Adipose tissue (tissue), 3 donors: ENCODE measurements around the gene ATMIN. TPM values are rescaled to one million over a fixed set of nuclear protein-coding genes. Genes with fewer than 3 reads are reported as not detected.

ENCODE experiments used
- H3K27ac ChIP-seq: one replicate; pipeline ENCODE4 v1.5.1; 2013; ENCODE audit warnings: low read depth, low read length
- WGBS, 3 donors: extraction: QIAGEN DNeasy Blood & Tissue Kit; methylation state at CpG; one replicate each; pipeline ENCODE4 v1.1.7; 2013; 5-methylcytosine and 5-hydroxymethylcytosine counted together
- polyA plus RNA-seq, 3 donors: library from polyadenylated mRNA; stranded (reverse); fragments of 200-250 nt; gene quantifications; one replicate each; pipeline ENCODE4 v1.2.3, GENCODE V29; 2013
- donor health status: healthy with polysubstance abuse.
- donor health status: Bipolar disorder and iron deficiency.
- donor health status: healthy.

ATMIN gene
- 10 to 100 TPM in 2 of 3 donors, 1 to 10 TPM in 1; 8.5 to 17.2 (median 12.9) TPM for polyA plus RNA-seq

DNA sequence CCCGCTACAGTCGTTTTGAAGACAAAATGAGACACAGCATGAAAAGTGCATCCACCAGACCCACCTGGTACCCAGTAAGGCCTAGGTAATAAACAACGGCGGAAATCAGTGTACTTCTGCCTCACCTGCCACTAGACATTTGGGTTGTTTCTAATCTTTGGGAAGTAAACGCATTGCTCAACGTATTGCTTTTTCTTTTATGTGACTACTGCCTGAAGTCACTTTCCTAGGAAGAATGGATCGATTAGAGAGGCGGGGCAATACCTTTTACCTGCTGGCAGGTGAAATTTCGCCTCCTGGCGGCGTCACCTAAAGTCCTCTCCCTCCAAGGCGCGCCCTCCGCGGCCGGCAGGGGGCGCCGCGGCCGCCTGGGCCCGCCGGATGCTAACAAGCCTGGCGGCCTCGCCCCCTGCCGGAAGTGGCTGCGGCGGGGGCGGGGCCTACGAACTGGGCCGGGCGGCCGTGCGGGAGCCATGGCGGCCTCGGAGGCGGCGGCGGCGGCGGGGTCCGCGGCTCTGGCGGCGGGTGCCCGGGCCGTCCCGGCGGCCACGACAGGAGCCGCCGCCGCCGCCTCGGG, at the start of gene ATMIN:
TSS of gene ATMIN (plus strand) at position 445 of the 577 bp plus-strand sequence. CDS start at position 474, 29 bp downstream.
- H3K27ac ChIP-seq, result no peak within 1 kb of the TSS
- 2 to 6% (median 5%) methylated on average over 45 to 54 of the region's 54 CpGs for WGBS, 3 donors

DNA sequence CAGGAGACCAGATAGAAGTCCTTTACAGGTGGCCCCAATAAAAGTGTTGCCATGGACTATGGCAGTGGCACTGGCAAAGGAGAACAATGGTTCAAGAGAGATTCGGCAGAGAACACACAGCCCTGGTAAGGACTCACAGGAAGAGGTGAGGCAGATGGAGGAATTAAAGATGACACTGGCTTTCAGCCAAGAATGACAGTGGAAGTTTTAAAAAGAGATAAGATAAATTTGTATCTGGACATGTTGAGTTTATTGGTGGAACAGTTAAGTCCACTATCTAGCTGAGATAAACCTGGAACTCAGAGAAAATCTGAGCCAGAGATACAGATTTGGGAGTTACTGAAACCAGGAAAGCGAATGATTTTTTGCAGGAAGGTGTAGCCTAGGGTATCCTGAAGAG, 49.1 kb upstream of the ATMIN start:
- 68 to 89% (median 69%) methylated on average over 2 of the region's 2 CpGs for WGBS, 3 donors
- no peak overlapping the region for H3K27ac ChIP-seq

- H3K27ac ChIP-seq, result no peak overlapping the region
- WGBS, 3 donors, result 63 to 72% (median 65%) methylated on average over 7 of the region's 7 CpGs
These were observed 46.9 kb upstream of the ATMIN start for GRCh38 chr16:80988756-80989155.

GRCh38 chr16:80989801-80990200, 45.8 kb upstream of the ATMIN start:
- no peak overlapping the region for H3K27ac ChIP-seq
- WGBS, 3 donors, result 27 to 46% (median 42%) methylated on average over 2 of the region's 2 CpGs

GRCh38 chr16:80990577-80990976, 45.1 kb upstream of the ATMIN start:
- 78 to 96% (median 92%) methylated on average over 3 of the region's 3 CpGs for WGBS, 3 donors
- no peak overlapping the region for H3K27ac ChIP-seq

GRCh38 chr16:80990978-80991377, 44.7 kb upstream of the ATMIN start:
- H3K27ac ChIP-seq, result no peak overlapping the region
- 54 to 77% (median 72%) methylated on average over 2 of the region's 2 CpGs for WGBS, 3 donors

DNA sequence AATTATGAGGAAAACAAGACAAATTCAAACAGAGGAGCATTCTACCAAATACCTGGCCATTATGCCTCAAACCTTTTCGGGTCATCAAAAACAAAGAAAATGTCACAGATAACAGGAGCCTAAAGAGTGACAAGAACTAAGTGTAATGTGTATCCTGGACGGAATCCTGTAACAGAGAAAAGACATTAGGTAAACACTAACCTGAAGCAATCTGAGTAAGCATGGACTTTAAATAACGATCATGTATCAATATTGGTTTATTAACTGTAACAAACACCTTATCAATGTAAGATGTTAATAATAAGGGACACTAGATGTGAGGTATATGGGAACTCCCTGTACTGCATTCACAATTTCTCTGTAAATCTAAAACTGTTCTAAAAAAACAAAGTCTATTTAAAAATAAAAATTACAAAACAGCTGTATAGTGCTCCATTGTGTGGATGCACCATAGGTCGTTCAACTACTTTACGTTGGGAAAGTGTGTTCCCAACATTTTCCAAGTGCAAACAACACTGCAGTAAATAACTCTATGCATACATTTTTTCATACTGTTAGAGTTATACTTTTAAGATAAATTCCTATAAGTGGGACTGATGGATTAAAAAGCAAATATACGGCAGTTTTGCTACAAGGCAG, 43.7 kb upstream of the ATMIN start:
- H3K27ac ChIP-seq, result no peak overlapping the region
- WGBS, 3 donors, result 48 to 63% (median 63%) methylated on average over 6 of the region's 6 CpGs

GRCh38 chr16:80992676-80993293, 42.9 kb upstream of the ATMIN start:
- H3K27ac ChIP-seq, result no peak overlapping the region
- 38 to 58% (median 54%) methylated on average over 3 of the region's 3 CpGs for WGBS, 3 donors

- no peak overlapping the region for H3K27ac ChIP-seq
- WGBS, 3 donors, result 33 to 74% (median 74%) methylated on average over 6 of the region's 6 CpGs
These were observed 42.3 kb upstream of the ATMIN start for GRCh38 chr16:80993307-80993706.

- H3K27ac ChIP-seq, result no peak overlapping the region
These were observed 41.8 kb upstream of the ATMIN start for GRCh38 chr16:80993834-80994233.

DNA sequence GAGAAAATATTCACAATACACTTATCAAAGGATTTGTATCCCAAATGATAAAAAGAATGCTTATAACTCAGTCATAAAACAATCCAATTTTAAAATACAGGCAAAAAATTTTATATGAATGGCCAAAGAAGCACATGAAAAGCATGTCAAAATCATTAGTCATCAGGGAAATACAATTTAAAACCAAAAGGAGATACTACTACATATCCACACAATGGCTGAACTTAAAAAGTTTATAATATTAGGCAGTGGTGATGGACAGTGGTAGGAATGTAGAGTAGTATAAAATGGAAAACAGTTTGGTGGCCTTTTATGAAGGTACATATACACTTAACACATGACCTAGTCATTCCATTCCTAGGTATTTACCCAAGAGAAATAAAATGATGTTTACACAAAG, 41.2 kb upstream of the ATMIN start:
- no peak overlapping the region for H3K27ac ChIP-seq

GRCh38 chr16:80996688-80997138, 38.9 kb upstream of the ATMIN start:
- H3K27ac ChIP-seq, result no peak overlapping the region
- 32 to 45% (median 41%) methylated on average over 4 of the region's 4 CpGs for WGBS, 3 donors

DNA sequence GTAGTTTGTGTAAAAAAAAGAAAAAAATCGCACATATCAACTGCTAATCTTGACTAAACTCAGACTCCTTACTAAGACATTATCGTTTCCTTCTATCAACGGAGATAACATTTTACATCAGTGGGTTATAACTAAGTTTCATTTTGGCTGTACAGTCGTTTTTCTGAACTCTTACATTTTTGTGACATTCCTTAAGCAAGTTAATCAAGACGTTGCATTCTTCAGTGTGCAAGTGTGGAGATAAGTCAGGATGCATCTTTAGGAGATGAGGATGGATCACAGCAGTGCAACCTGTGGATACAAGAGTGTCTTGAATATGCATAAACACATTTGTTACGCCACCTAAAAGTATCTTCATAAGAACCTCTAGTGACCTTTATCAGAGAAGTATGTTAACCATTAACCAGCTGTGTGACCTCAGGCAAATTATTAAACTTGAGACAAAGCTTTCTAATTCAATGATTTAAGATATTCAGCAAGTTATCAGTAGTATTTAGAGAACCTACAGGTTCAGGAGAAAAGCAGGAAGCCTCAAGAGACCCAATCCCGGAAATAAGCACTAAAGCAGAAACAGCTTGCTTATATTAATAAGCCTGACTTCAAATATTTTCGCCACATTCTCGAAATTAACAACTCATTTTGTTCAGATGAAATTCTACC, 38.4 kb upstream of the ATMIN start:
- 12 to 22% (median 18%) methylated on average over 9 of the region's 9 CpGs for WGBS, 3 donors
- H3K27ac ChIP-seq, result no peak overlapping the region

DNA sequence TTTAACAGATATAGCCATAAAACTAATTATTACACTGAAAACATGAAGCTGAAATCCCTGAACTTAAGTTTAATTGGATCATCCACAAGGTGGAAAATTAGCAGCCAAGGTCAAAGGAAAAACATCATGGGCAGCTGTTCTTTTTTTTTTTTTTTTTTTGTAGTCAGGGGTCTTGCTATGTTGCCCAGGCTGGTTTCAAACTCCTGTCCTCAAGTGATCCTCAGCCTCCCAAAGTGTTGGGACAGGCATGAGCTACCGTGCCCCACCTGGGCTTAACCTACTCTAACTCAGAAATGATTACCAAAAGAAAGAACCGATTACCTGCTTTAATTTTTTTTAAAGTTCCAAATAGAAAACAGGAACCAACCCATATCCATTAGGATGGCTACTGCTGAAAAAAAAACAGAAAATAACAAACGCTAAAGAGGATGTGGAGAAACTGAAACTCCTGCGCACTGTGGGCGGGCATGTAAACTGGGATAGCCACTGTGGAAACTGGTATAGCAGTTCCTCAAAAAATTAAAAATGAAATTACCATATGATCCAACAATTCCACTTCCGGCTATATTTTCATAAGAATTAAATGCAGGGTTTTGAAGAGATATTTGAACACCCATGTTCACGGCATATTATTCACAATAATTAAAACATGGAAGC, 37.5 kb upstream of the ATMIN start:
- no peak overlapping the region for H3K27ac ChIP-seq
- WGBS, 3 donors, result 75 to 87% (median 76%) methylated on average over 7 of the region's 7 CpGs

DNA sequence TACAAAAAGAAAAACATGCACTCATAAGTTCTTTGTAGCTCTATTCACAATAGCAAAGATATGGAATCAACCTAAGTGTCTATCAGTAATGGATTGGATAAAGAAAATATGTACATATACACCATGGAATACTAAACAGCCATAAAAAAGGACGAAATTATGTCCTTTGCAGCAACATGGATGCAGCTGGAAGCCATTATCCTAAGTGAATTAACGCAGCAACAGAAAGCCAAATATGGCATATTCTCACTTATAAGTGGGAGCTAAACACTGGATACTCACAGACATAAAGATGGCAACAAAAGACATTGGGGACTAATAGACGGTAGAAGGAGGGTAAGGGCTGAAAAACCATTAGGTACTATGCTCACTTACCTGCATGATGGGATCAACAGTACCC, 34.8 kb upstream of the ATMIN start:
- WGBS, 3 donors, result 91 to 95% (median 93%) methylated on average over 3 of the region's 3 CpGs
- H3K27ac ChIP-seq, result no peak overlapping the region

DNA sequence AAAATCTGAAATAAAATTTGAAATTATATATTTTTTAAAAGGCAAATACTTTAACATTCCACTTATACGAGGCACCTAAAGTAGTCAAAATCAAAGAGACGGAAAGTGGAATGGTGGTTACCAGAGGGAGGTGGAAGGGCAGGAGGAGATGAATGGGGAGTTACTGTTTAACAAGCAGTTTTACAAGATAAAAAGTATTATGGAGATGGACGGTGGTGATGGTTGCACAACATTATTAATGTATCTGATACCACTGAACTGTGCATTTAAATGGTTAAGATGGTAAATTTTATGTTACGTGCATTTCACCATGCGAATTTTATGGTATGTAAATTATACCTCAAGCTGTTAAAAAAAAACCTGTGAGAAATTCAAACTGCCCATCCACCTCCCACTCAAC, 34.3 kb upstream of the ATMIN start:
- WGBS, 3 donors, result 56 to 91% (median 83%) methylated on average over 5 of the region's 5 CpGs
- no peak overlapping the region for H3K27ac ChIP-seq

- WGBS, 3 donors, result 61 to 74% (median 71%) methylated on average over 4 of the region's 4 CpGs
- H3K27ac ChIP-seq, result no peak overlapping the region
These were observed 32.6 kb upstream of the ATMIN start for GRCh38 chr16:81003064-81003463.

DNA sequence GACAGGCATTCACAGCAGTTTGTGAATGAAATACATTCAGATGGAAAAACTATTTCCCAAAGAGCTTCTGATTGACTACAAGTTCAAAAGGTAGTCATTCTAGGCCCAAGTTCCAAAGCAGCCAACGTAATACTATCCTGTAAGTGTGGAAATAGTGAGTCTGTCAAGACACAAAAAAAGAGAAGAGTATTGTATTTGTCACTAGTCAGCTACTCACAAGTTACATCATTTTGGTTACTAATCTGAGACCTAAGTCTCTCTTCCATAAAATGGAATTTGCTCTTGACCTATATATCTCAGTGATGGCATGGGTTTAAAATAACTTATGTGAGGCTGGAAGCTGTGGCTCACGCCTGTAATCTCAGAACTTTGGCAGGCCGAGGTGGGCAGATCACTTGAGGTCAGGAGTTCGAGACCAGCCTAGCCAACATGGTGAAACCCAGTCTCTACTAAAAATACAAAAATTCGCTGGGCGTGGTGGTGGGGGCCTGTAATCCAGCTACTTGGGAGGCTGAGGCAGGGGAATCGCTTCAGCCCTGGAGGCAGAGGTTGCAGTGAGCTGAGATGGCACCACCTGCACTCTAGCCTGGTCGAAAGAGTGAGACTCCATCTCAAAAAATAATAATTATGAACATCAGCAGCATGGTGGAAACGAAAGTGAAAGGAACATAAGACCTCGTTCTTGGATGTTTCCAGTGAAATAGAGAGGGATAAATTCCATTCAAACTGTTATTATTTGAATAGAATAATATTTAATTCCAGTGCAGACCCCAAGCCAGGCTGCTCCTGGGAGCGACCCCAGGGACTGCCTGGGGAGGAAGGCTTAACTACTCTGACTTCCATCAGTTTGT, 31.8 kb upstream of the ATMIN start:
- no peak overlapping the region for H3K27ac ChIP-seq
- 57 to 76% (median 62%) methylated on average over 11 of the region's 11 CpGs for WGBS, 3 donors
